SK-N-SH (cell line): ENCODE measurements around the gene DQX1. TPM values are rescaled to one million over a fixed set of nuclear protein-coding genes. Genes with fewer than 3 reads are reported as not detected.

ENCODE experiments used
- CTCF ChIA-PET: fragments of 300-600, 350-600 bp; formaldehyde crosslinking; extraction: SDS; loops from one replicate; lab custom pipeline; 2021; lab: Yijun Ruan, JAX
- POLR2A ChIA-PET: fragments of 350-600 bp; sonication (Branson Sonifier 250); formaldehyde crosslinking; extraction: SDS; loops from one replicate; lab custom pipeline; 2020; ENCODE audit warnings: antibody characterized with exemption, inconsistent platforms; lab: Yijun Ruan, JAX
- DNase-seq: peaks from one replicate; pipeline ENCODE4 v3.0.0; 2012
- H2AFZ ChIP-seq: fragments of 200-600 bp; sonication (generic); 2 replicates; pipeline ENCODE4 v1.8.1; 2016; ENCODE audit warnings: antibody characterized with exemption, mild to moderate bottlenecking, low read depth
- H3F3A ChIP-seq: fragments of 200-600 bp; sonication (generic); replicated peaks from 2 replicates; pipeline ENCODE3; 2016; ENCODE audit warnings: antibody characterized with exemption, mild to moderate bottlenecking; ENCODE audit not compliant: insufficient read depth
- H3K27ac ChIP-seq, 2 experiments: fragments of 200-500 bp in 1 of 2; fragments of 200-600 bp in 1 of 2; sonication (Bioruptor generic) in 1 of 2; sonication (generic), shearing (Covaris generic) in 1 of 2; 2 replicates each; pipeline versions ENCODE4 v1.5.1 to v1.6.1; 2014 to 2016; ENCODE audit warnings: low read depth in 2 of 2, inconsistent platforms in 1 of 2, low read length in 1 of 2, mild to moderate bottlenecking in 1 of 2, mixed read lengths in 1 of 2
- H3K27me3 ChIP-seq: fragments of 200-600 bp; sonication (generic), shearing (Covaris generic); 2 replicates; pipeline ENCODE4 v1.6.1; 2016; ENCODE audit warnings: mixed run types; ENCODE audit not compliant: insufficient read depth
- H3K36me3 ChIP-seq, 2 experiments: fragments of 200-500 bp in 1 of 2; fragments of 200-600 bp in 1 of 2; sonication (Bioruptor generic) in 1 of 2; sonication (generic) in 1 of 2; replicated peaks in 1 of 2; 2 replicates each; pipeline versions ENCODE3 to v1.5.1; 2014 to 2016; ENCODE audit warnings: low read length in 1 of 2, mild to moderate bottlenecking in 1 of 2; ENCODE audit not compliant: insufficient read depth in 2 of 2, control insufficient read depth in 1 of 2
- H3K4me1 ChIP-seq, 2 experiments: fragments of 200-500 bp in 1 of 2; fragments of 200-600 bp in 1 of 2; sonication (Bioruptor generic) in 1 of 2; sonication (generic), shearing (Covaris generic) in 1 of 2; 2 replicates each; pipeline versions ENCODE4 v1.5.1 to v1.6.1; 2014 to 2016; ENCODE audit warnings: low read depth in 1 of 2, low read length in 1 of 2, mixed run types in 1 of 2; ENCODE audit not compliant: insufficient read depth in 2 of 2, control insufficient read depth in 1 of 2
- H3K4me2 ChIP-seq: fragments of 200-600 bp; sonication (generic), shearing (Covaris generic); 2 replicates; pipeline ENCODE4 v1.6.1; 2017; ENCODE audit warnings: mixed run types
- H3K4me3 ChIP-seq, 2 experiments: fragments of 200-500 bp in 1 of 2; fragments of 200-600 bp in 1 of 2; sonication (Bioruptor generic) in 1 of 2; sonication (generic), shearing (Covaris generic) in 1 of 2; 2 replicates each; pipeline versions ENCODE4 v1.5.1 to v1.8.1; 2014 to 2016; ENCODE audit warnings: low read depth in 2 of 2, inconsistent platforms in 1 of 2, low read length in 1 of 2, mild to moderate bottlenecking in 1 of 2, mixed read lengths in 1 of 2, moderate library complexity in 1 of 2
- H3K79me2 ChIP-seq: fragments of 200-600 bp; sonication (generic); 2 replicates; pipeline ENCODE4 v1.8.1; 2017; ENCODE audit warnings: mild to moderate bottlenecking; ENCODE audit not compliant: insufficient read depth
- H3K9ac ChIP-seq: fragments of 200-600 bp; sonication (generic); 2 replicates; pipeline ENCODE4 v1.6.1; 2017; ENCODE audit warnings: mixed run types
- H3K9me2 ChIP-seq: fragments of 200-600 bp; sonication (generic); 2 replicates; pipeline ENCODE4 v1.6.1; 2017; ENCODE audit warnings: mixed run types
- H3K9me3 ChIP-seq: fragments of 200-600 bp; sonication (generic); 2 replicates; pipeline ENCODE4 v1.6.1; 2017; ENCODE audit warnings: mixed run types, mild to moderate bottlenecking, moderate library complexity
- H4K20me1 ChIP-seq: fragments of 200-600 bp; sonication (generic); 2 replicates; pipeline ENCODE4 v1.6.1; 2017; ENCODE audit warnings: mild to moderate bottlenecking, mixed run types; ENCODE audit not compliant: insufficient read depth
- CHD2 ChIP-seq: fragments of 150-350 bp; IDR thresholded peaks from 2 replicates; pipeline ENCODE4 v1.6.1; 2018; ENCODE audit warnings: low read length; ENCODE audit not compliant: partially characterized antibody
- CTCF ChIP-seq: fragments of 200-600 bp; sonication (generic); IDR thresholded peaks from 2 replicates; pipeline ENCODE4 v1.6.1; 2017; ENCODE audit warnings: antibody characterized with exemption, mild to moderate bottlenecking, moderate library complexity
- ELF1 ChIP-seq: IDR thresholded peaks from 2 replicates; pipeline ENCODE4 v1.4.0; 2012
- EZH2phosphoT487 ChIP-seq: fragments of 200-600 bp; sonication (generic); IDR thresholded peaks from 2 replicates; pipeline ENCODE4 v1.6.1; 2017; ENCODE audit warnings: low read depth, mixed run types, mild to moderate bottlenecking, antibody characterized with exemption, moderate library complexity, borderline replicate concordance
- FOSL2 ChIP-seq: IDR thresholded peaks from 2 replicates; pipeline ENCODE4 v1.4.0; 2012; ENCODE audit warnings: low read depth, mild to moderate bottlenecking, moderate library complexity, borderline replicate concordance
- FOXM1 ChIP-seq: IDR thresholded peaks from 2 replicates; pipeline ENCODE4 v1.4.0; 2012; ENCODE audit warnings: low read depth, mild to moderate bottlenecking
- GABPA ChIP-seq: IDR thresholded peaks from 2 replicates; pipeline ENCODE4 v1.4.0; 2012; ENCODE audit warnings: low read depth, mild to moderate bottlenecking
- IRF3 ChIP-seq: fragments of 150-350 bp; IDR thresholded peaks from 2 replicates; pipeline ENCODE4 v1.6.1; 2016; ENCODE audit warnings: mild to moderate bottlenecking, low read depth, low read length
- MAX ChIP-seq: IDR thresholded peaks from 2 replicates; pipeline ENCODE4 v1.4.0; 2012; ENCODE audit warnings: low read depth
- MXI1 ChIP-seq: IDR thresholded peaks from 2 replicates; pipeline ENCODE4 v1.6.1; 2012; ENCODE audit warnings: mild to moderate bottlenecking, low read depth, low read length, improper control_type of control experiment
- NFIC ChIP-seq: IDR thresholded peaks from 2 replicates; pipeline ENCODE4 v1.4.0; 2012; ENCODE audit warnings: borderline replicate concordance
- POLR2AphosphoS5 ChIP-seq: IDR thresholded peaks from 2 replicates; pipeline ENCODE4 v1.6.1; 2012; ENCODE audit warnings: low read depth, low read length
- RAD21 ChIP-seq: IDR thresholded peaks from 2 replicates; pipeline ENCODE4 v1.6.1; 2012; ENCODE audit warnings: mild to moderate bottlenecking, low read length
- SIN3A ChIP-seq: IDR thresholded peaks from 2 replicates; pipeline ENCODE4 v1.6.1; 2012; ENCODE audit warnings: low read depth, mild to moderate bottlenecking, low read length, moderate library complexity, borderline replicate concordance
- SMC3 ChIP-seq: IDR thresholded peaks from 2 replicates; pipeline ENCODE4 v1.6.1; 2012; ENCODE audit warnings: low read depth, low read length, improper control_type of control experiment
- TCF12 ChIP-seq: IDR thresholded peaks from 2 replicates; pipeline ENCODE4 v1.4.0; 2012
- USF1 ChIP-seq: IDR thresholded peaks from 2 replicates; pipeline ENCODE4 v1.4.0; 2012; ENCODE audit warnings: low read depth, borderline replicate concordance
- USF2 ChIP-seq: fragments of 150-350 bp; IDR thresholded peaks from 2 replicates; pipeline ENCODE4 v1.6.1; 2017; ENCODE audit warnings: antibody characterized with exemption, low read length, low read depth, borderline replicate concordance
- YY1 ChIP-seq: IDR thresholded peaks from 2 replicates; pipeline ENCODE4 v1.4.0; 2012; ENCODE audit warnings: low read depth, mild to moderate bottlenecking
- ZBTB33 ChIP-seq: IDR thresholded peaks from 2 replicates; pipeline ENCODE4 v1.4.0; 2012; ENCODE audit warnings: low read depth, borderline replicate concordance
- WGBS: methylation state at CpG from one replicate; pipeline ENCODE4 v1.1.6; 2017; ENCODE audit warnings: low lambda C conversion rate; 5-methylcytosine and 5-hydroxymethylcytosine counted together
- polyA plus RNA-seq, 3 experiments: library from polyadenylated mRNA; depleted of rRNA; stranded (reverse); fragments of >200 nt; gene quantifications; 2 replicates each; pipeline ENCODE4 v1.2.3, GENCODE V29; 2012

The DQX1 gene
- polyA plus RNA-seq, 1 of the 3 experiments (the other 2 are of a cell fraction) = 1.6 TPM

GRCh38 chr2:74499940-74500577 lies 26.0 kb downstream of the DQX1 start:
- no peaks in the 10 kb centered on the region for H3K27me3 ChIP-seq
- no peaks in the 10 kb centered on the region for H4K20me1 ChIP-seq
- DNase-seq = peak; percentile 47
- ChIA-PET CTCF (interaction anchor here (0.8 to 3.7 kb wide), 7 partner anchors 13 to 87 kb away, joined by 3 to 21 read pairs (median 3); partner anchors contain the start of genes AUP1, CCDC142, HTRA2 and TTC31), POLR2A (interaction anchor here (1.0 to 3.1 kb wide), 6 partner anchors 8 to 29 kb away, joined by 3 to 19 read pairs (median 8); partner anchors contain the start of genes AUP1, CCDC142, HTRA2 and MRPL53)
- no peaks in the 10 kb centered on the region for H3K9me2 ChIP-seq
- H3K4me3 ChIP-seq = no peak overlapping the region
- peaks cover 3% of the 10 kb centered on the region for H3F3A ChIP-seq
- no peak overlapping the region for H3K9ac ChIP-seq
- no peaks in the 10 kb centered on the region for H3K79me2 ChIP-seq
- H3K27ac ChIP-seq = no peak overlapping the region; a peak in 1 of 4 replicates
- no peak overlapping the region for H2AFZ ChIP-seq
- H3K4me2 ChIP-seq = no peak overlapping the region
- peaks cover 7 to 8% of the 10 kb centered on the region in 2 experiments for H3K36me3 ChIP-seq
- H3K9me3 ChIP-seq = no peaks in the 10 kb centered on the region
- WGBS = 84% methylated on average over 15 of the region's 15 CpGs
- TF ChIP-seq SMC3 (no peak), USF1 (no peak), ELF1 (no peak), POLR2AphosphoS5 (no peak), MXI1 (no peak), YY1 (no peak), EZH2phosphoT487 (no peak), FOXM1 (no peak), NFIC (no peak), SIN3A (no peak), RAD21 (no peak), CHD2 (no peak), IRF3 (no peak), ZBTB33 (no peak), CTCF (no peak), FOSL2 (no peak), USF2 (no peak), TCF12 (no peak), GABPA (no peak), MAX (no peak)
- H3K4me1 ChIP-seq = peaks cover 0 to 22% of the 10 kb centered on the region in 2 experiments; a peak in 1 of 4 replicates
